HG03432 (cell line): Measurements from ENCODE around the gene MYO7A.
"Not testable (repeated sequence)": the region's sequence is repeated elsewhere in the genome, so short reads cannot be mapped to it uniquely, and the experiment has no call there.

Source experiments
- ATAC-seq: cut with Tn5 transposase; IDR thresholded peaks from one replicate; pipeline ENCODE4 v1.9.1; 2021; ENCODE audit warnings: mild to moderate bottlenecking, moderate library complexity; ENCODE audit not compliant: unreplicated experiment

MYO7A gene

DNA sequence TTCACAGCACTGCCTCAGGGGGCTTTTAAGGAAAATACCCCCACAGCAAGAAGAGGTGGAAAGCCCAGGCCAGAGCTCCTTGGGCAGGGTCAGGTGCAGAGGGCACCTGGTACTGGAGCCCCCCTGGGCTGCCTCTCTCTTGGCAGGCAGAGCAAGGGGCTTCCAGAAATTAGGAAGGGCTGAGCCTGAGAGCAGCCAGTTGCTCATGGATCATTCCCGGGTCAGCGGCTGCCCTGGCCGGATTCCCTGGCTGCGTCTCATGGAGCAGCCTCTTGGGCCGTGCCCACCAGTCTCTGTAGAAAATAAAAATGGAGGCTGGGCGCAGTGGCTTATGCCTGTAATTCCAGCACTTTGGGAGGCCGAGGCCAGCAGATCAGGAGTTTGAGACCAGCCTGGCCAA lies 35.7 kb upstream of the MYO7A start:
- ATAC-seq, result no peak

DNA sequence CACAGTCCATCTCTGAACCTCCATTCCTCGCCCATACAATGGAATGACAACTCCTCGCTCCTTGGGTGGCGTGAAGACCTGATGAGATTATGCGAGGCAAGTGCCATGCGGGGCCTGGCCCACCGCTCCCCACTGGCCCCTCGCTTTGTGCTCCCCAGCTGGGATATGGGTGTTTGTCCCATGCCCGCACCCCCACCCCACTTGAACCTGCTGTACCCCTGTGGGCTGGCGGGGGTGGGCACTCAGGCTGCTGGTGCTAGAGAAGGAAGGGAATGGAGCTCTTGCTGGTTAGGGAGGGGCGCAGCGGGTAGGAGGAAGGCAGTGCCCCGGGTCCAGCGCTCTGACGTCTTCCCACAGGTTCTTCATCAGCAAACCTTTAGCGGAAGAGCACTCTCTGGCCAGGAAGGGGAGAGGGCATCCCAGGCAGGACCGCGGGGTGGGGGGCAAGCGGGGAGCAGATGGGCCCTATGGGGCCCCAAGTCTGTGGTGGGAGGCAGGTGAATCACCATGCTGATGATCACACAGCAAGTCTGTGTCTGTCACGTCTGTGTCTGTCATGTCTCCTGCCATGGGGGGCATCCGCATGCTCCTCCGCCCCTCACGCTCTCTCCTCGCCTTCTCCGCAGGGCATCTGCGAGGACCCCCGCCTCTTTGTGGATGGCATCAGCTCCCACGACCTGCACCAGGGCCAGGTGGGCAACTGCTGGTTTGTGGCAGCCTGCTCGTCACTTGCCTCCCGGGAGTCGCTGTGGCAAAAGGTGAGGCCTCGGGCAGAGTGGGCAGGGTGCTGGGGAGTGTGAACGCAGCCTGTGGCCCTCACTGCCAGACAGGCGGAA lies 34.8 kb upstream of the MYO7A start:
- ATAC-seq, result no peak

DNA sequence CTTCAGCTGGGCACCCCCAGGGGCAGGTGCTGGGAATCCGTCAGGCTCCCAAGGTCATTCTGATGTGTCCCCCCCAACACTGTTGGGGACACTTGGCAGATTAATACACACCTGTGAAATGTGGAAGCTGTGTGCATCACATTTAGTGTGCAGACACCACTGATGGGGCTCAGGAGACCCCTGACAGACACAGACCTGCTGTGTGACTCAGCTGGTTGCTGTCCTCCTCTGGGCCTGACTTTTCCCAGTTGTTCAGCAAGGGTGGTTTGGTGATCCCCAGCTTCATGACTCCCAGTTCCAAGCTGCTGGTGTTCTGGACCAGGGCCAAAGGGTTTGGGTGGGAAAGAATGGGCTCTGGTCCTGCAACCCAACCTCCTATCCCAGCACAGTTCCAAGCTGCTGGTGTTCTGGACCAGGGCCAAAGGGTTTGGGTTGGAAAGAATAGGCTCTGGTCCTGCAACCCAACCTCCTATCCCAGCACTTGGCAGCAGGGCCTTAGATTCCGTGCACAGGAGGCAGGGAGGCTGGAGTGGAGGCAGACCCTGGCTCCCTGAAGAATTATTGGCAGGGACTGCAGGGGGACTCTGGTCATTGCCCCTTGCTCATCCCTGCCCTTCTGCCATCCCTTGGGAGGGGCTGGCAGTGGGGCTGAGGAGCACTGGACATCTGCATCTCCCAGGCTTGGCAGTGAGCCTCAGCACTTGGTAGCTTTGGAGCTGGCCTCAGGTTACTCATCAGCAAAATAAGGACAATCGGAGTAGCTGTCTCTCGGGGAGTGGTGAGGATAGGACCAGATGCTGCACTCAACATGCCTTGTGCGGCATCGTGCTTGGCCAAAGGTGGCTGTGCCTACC lies 33.8 kb upstream of the MYO7A start:
- ATAC-seq, result no peak

DNA sequence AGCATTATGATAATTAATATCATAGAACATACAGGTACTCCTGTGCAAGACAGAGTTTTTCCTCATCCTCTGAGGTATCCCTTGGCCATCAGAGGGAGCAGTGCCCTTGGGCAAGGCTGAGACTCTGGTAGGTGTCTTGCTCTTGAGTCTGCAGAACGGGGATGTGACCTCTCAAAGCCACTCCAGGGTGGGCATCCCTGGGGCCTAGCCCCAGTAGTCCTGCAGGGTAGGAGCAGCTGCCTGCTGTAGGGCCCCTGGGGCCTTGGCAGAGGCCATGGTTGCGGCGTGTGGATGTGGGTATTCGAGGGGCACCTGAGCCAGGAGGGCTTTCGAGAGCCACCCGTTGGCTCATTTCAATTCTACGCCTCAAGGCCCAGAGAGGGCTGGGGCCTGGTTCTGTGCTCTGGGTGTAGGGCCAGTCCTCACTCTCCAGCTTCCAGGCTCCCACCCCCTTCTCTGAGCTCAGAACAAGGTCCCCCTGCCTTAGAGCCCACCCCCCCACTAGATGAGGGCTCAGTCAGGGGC lies 33.1 kb upstream of the MYO7A start:
- ATAC-seq, result no peak

DNA sequence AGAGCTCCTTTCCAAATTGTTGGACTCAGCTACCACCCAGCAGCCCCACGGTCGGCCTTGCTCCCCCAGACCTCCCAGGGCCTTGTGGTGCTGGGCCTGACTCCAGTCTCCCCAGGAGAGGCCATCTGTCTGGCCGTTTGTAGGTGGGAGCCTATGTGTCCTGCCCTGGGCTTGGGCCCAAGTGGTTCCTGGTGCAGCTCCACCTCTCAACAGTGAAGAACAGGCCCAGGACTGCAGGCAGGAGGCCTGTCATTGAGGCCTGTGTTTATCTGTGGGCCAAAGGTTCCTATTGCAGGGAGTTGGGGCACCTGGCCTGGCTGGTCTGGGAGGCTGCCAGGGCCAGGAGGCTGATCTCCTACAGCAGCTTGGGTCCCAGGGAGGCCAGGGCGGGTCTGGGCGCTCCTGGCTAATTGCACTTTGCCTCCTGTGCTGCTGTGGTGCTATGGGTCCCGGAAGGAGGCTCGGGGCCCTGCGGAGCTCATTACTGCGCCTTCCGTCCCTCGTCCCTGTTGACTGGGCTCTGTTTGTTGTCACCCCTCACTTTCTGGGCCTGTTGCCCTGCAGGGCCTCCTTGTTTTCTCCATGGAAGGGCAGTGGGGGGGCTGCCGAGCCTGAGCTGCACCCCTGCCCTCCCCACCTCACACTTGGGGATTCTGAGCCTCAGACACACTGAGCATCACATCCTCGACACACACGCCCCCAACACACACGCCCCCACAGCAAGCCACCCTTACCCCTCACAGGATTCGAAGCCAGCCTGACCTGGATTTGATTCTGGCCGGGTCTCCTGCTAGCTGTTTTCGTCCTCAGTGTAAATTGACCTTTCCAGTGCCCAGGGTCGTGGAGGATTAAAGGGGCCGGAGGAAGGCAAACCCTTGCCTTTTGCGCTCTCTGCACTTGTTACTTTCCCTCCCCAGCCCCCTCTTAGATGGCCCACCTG lies 32.2 kb upstream of the MYO7A start:
- no peak for ATAC-seq

DNA sequence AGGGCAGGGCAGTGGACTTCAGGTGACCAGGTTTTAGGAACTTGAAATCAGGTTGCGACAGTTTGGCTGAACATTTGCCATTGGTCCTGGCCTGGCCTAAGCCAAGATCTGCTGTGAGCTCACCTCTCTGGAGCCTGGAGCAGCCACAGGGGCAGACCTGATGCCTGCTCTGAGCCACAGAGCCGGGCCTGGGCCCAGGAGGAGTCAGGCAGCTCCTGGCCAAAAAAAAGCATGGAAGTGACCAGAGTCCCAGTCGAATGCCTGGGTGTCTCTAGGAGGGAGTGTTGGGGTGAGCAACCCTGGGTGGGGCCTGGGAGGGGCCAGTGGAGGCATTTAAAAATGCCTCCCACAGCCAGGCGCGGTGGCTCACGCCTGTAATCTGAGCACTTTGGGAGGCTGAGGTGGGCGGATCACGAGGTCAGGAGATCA lies 31.4 kb upstream of the MYO7A start:
- no peak for ATAC-seq

DNA sequence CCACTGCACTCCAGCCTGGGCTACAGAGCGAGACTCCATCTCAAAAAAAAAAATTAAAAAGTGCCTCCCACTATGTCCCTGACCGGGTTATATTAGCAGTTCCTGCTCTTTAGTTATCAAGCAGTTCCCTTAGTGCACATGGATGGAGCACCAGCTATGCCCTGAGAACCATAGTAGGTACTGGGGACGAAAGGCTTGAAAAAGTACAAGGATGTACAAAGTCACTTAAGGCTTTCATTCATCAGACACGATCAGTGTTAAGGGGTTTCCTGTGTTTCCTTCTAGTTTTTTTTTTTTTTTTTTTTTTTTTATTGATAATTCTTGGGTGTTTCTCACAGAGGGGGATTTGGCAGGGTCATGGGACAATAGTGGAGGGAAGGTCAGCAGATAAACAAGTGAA lies 30.9 kb upstream of the MYO7A start:
- not testable (repeated sequence) for ATAC-seq

DNA sequence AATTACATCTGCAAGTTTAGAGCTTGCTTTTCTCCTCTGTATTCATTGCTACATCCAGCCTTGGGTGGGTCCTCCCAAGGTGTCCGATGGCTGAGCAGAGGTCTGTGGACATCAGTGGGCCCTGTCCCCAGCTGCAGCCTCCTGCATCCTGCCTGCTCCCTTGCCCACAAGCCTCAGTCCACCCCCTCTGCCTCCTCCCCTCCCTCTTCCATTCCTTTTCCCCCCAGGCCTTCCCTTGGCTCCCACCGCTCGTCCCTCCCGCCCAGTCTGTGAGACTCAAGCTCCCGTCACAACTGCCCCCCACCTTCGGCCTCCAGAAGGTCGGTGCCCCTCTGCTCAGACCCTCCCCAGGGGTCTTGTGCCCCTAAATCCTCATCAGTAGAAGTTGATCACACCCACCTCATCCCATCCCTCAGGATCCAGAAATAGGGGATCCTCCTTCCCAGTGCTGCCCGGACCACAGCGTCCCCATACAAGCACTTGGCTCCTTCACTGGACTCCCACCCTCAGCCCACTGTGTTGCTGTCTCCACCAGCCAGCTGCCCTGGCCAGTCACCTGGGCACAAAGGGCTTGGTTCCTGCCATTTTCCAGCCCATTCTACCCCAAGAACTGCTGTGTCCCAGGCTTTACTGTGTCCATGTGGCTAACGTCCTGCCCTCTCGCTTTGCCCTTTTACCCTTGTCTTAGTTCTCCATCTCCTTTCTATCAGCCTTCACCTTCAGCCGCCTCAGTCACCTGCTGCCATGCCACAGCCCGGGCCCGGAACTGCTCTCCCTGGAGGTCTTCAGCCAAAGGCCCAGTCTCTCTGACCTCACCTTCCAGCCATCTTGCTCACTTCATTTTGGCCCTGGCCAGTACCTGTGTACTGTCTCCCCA lies 27.6 kb upstream of the MYO7A start:
- no peak for ATAC-seq

DNA sequence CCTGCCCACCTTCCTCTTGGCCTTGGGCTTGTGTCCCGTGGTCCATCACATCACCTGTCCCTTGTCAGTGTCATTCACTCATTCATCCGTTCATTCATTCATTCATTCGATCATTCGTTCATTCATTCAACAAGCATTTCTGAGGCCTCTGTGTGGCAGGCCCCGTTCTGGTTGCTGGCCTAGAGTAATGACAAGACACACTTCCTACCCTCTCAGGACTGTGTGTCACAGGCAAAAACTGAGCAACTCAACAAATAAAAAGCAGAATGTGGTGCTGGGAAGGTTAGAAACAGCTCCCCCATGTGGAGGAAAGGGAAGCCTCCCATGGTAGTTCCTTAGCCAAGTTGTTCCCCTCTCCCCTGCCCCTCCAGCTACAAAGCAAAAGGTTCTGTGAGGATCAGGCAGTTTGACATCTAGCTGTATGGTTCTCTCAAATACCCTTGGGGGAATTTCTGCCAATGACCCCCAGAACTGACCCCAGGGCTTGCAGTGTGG lies 27.0 kb upstream of the MYO7A start:
- no peak for ATAC-seq

DNA sequence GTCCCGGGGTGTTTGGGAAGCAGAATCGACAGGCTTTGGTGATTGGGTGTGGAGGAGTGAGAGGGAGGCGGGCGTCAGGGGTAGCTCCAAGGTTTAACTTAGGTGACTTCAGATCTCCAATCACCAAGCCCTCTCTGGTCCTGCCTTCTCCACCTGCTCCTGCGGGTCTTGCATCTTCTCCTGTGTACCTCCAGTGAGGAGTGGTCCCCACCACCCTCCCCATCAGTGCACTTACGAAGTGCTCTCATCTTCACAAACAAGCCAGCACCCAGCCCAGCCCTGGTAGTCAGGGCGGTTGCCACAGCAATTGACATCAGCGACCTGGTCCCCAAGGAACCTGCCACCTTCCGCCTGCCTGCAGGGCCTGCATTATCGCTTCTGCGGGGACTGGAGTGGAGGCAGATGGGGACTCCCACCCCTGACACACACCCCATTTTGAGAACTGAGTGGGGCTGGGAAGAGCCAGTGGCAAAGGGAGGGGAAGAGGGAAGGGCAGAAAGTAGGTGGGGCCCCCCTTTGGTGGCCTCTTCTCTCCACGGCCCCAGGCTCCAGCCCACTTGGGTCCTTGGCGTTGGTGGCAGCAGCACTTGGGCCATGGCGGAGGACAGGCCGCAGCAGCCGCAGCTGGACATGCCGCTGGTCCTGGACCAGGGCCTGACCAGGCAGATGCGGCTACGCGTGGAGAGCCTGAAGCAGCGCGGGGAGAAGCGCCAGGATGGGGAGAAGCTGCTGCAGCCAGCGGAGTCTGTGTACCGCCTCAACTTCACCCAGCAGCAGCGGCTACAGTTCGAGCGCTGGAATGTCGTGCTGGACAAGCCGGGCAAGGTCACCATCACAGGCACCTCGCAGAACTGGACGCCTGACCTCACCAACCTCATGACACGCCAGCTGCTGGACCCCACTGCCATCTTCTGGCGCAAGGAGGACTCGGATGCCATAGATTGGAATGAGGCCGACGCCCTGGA lies 25.5 kb upstream of the MYO7A start, which contains the start of gene OMP:
OMP (plus strand) TSS at position 595 of the 965 bp plus-strand sequence; CDS start at position 595, 0 bp downstream.
- no peak for ATAC-seq

DNA sequence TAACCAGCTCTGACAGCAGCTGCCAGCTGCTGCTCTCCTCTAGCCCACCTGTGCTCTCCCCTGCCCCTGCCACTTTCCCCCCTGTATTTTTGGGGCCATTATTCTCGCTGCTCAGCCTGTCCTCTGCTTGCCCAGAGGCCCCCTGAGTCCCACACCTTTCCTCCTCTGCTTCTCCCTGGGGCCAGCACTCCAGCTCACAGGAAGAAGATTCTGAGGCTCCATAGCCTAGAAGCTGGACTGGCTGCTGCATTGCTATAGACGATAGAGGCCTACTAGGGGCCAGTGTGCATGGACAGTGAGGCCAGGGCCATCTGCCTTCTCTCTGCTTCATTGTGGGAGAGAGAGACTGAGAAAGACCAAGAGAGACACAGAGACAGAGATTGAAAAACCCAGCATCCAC lies 24.7 kb upstream of the MYO7A start:
- no peak for ATAC-seq

DNA sequence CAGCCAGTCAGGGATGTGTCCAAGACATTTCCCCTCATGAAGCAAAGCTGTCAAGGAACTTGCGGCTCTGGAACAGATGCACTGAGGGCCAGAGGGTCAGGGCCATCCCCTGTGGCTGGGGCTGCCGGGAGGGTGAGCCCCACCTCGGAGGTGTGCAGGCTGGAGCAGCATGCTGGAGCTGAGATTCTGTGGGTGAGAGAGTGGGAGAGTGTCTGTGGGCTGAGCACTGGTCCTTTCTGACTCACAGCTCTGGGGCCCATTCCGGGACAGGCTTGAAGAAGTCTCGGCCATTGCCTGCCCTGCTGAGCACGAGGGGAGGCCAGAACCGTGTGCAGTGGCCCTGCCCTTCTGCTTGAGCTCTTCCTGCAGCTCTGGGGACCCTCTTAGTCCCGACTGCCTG lies 23.3 kb upstream of the MYO7A start:
- ATAC-seq, result no peak

DNA sequence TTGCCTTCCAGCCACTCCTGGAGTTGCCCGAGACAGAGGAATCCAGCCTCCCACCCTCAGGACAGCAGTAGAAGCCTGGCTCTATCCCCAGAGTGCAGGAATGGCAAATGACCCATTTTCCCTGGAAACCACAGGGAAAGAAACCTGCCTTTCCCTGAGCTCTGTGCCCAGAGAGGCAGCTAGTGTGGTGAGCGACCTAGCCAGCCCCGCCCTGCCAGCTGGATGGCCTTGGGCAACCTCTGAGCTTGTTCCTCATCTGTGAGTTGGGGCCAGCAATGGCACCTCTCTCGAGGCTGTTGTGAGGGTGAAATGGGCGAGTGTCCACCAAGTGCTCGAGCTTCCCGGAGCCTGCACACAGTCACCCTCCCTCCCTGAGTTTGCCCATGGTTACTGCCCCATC lies 21.7 kb upstream of the MYO7A start:
- no peak for ATAC-seq

DNA sequence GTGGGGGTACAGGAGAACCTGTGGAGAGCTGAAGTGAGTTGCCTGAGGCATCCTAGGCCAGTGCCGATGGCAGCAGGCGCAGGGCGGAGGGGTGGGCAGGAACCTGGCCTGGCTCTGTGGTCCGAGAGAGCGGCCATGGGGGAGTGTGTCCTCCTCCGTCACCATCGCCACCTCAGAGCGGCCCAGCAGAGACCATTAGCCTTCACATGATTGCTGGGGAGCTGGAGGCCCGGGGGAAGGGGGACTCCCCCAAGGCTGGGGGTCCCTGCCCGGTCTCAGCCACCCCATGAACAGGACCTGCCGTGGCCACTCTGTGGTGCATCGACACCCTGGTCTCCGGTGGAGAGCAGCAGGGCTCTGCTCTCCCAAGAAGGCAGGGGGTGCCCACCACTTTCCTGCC lies 21.3 kb upstream of the MYO7A start:
- ATAC-seq, result no peak

DNA sequence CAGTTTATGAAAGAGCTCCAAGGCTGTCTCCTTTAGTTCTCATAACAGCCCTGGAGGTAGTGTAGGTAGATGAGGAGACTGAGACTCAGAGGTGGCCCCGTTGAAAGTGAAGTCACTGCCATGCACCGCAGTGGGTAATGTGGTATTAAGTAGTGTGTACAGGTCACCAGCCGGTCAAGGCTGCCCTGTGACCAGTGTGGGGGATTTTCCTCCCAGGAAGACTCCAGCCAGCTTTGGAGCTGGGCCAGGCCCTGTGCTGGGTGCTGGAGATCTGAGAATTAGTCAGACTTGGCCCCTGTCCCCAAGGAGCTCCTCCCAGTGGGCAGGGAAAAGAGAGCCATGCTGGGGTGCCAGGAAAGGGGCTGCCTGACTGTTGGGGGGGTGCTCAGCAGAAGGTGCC lies 20.1 kb upstream of the MYO7A start:
- no peak for ATAC-seq

DNA sequence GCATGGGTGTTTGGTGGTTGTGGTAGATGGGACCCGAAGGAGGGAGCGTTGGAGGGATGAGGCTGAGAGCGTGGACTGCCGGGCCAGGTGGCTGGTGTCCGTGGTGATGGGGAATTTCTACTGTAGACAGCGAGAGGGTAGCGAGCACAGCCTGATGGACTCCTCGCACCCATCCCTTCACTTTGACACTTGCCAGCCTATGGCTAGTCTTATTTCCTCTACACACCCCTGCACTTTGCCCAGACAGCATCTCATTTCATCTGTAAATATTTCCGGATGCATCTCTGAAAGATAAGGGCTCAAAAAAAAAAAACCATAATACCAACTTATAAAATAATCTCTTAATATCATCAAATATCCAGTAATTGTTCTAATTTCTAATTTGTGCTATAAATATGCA lies 19.6 kb upstream of the MYO7A start:
- no peak for ATAC-seq

DNA sequence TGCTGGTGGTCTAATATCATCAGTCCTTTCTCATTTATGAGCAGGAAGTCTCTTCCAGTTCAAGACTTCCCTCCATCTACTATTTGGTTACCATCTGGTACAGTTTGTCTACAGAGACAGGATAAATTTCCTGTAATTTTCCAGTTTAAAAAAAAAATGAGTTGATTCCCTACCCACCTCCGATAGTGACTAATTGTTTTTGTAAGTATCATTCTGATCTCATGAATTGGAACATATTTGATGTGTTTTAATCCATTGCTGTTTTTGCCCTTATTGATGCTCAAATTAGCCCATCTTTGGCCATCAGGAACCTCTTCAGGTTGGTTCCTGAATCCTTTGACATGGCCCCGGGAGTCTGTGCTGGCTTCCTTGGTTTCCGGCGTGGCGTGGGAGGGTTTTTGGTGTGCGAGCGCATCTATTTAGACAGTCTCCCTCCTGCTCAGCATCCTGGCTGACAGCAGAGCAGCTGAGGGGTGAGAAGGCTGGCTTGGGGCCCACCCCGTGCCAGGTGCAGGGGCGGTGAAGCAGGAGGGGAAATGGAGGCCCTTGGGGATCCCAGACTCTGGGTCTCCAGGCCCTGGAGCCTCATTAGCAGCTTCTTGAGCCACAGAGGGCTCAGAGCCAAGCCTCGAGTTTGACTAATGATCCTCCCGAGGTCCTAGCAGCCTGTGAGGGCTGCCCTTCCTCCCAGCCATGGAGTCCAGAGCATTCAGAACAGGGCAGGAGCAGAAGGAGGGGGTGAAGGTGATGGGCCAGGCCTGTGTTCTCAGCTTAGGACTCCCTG lies 18.6 kb upstream of the MYO7A start:
- no peak for ATAC-seq

DNA sequence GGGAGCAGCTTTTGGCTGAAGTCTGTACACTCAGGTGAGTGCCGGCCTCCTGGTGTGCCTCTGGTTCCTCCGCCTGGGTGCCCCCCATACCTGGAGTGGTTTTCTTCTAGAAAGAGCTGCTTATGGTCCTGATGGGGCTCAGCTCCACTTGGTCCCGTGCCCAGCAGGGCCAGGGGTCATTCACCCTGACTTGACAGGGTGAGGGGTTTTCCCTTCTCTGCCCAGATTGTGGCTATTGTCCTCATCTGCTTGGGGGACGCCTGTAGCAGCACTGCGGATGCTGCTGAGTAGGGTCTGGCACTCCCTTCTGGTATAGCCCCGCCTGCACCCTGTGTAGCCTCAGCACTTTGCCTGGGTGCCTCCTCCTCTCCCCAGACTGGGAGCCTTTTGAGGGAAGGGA lies 17.2 kb upstream of the MYO7A start:
- no peak for ATAC-seq
